C4-2B (cell line): Measurements from ENCODE around the gene P4HA1.

ENCODE experiments used
- H3K27ac ChIP-seq: fragments of 450-650 bp; 2 replicates; pipeline ENCODE4 v1.5.1; 2017
- CTCF ChIP-seq: fragments of 450-650 bp; conservative IDR thresholded peaks from 2 replicates; pipeline ENCODE4 v1.5.1; 2017; ENCODE audit warnings: mild to moderate bottlenecking
- ZFX ChIP-seq: fragments of 450-650 bp; IDR thresholded peaks from 2 replicates; pipeline ENCODE4 v1.6.1; 2017

P4HA1 gene

GRCh38 chr10:73021050-73021449 is 75.6 kb downstream of the P4HA1 start:
- TF ChIP-seq ZFX (no peak), CTCF (no peak)
- H3K27ac ChIP-seq, result no peak overlapping the region

- no peak for TF ChIP-seq CTCF
- peak overlapping the region; percentile 41 for H3K27ac ChIP-seq
These were observed 77.6 kb downstream of the P4HA1 start for GRCh38 chr10:73019100-73019499.

- peak overlapping the region; percentile 41 for H3K27ac ChIP-seq
- TF ChIP-seq ZFX (no peak), CTCF (no peak; the same call in 1 of the 2 replicates)
These were observed 78.0 kb downstream of the P4HA1 start for GRCh38 chr10:73018632-73019031.

GRCh38 chr10:73017955-73018480 is 78.6 kb downstream of the P4HA1 start:
- TF ChIP-seq CTCF, result no peak
- no peak for TF ChIP-seq ZFX
- peak overlapping the region; percentile 41 for H3K27ac ChIP-seq

GRCh38 chr10:73015779-73016178 is 80.9 kb downstream of the P4HA1 start:
- no peak overlapping the region for H3K27ac ChIP-seq
- TF ChIP-seq ZFX (no peak), CTCF (no peak)

- H3K27ac ChIP-seq, result no peak overlapping the region
- TF ChIP-seq CTCF (no peak), ZFX (no peak)
These were observed 92.8 kb downstream of the P4HA1 start for GRCh38 chr10:73003822-73004221.

- no peak for TF ChIP-seq ZFX
- no peak for TF ChIP-seq CTCF
- no peak overlapping the region for H3K27ac ChIP-seq
These were observed 95.7 kb downstream of the P4HA1 start for GRCh38 chr10:73000973-73001372.
